Measurements from ENCODE around the gene SPACA1.

Gene SPACA1

GRCh38 chr6:88116276-88116675 is 68.6 kb downstream of the SPACA1 start:
- H3K4me3 ChIP-seq (ENCODE audit: low read length): no peak overlapping the region
- TF ChIP-seq CTCF (IDR thresholded peaks at IDR 0.05; ENCODE audit: insufficient read depth, low read depth, low read length, missing control alignments): no peak
- no peak for DNase-seq (ENCODE audit: low read depth)

Measured in epithelial cell of esophagus (primary cell).